ENCODE measurements around the gene NIPBL. TPM values are rescaled to one million over a fixed set of nuclear protein-coding genes. Genes with fewer than 3 reads are reported as not detected.

NIPBL gene
- total and polyA plus RNA-seq, 8 donors = 48.8 to 80.2 (median 67.6) TPM

DNA sequence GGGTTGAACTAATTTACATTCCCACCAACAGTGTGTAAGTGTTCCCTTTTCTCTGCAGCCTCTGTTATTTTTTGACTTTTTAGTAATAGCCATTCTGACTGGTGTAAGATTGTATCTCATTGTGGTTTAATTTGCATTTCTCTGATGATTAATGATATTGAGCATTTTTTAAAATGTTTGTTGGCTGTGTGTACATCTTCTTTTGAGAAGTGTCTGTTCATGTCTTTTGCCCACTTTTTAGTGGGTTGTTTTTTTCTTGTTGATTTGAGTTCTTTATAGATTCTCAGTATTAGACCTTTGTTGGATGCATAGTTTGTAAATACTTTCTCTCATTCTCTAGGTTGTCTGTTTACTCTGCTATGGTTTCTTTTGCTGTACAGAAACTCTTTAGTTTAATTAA, 101.6 kb downstream of the NIPBL start:
- Histone ChIP-seq H3K27ac (no peak overlapping the region), H3K4me3 (no peak overlapping the region), H3K4me1 (peaks cover 0 to 6% of the 10 kb centered on the region in 2 donors), H3K36me3 (peaks cover 0 to 34% of the 10 kb centered on the region in 2 donors), H3K9me3 (peaks cover 0 to 14% of the 10 kb centered on the region in 2 donors), H3K27me3 (no peaks in the 10 kb centered on the region)
- intact Hi-C loops (cut with DNase I) = no loop called here
- TF ChIP-seq, protein P1, sequence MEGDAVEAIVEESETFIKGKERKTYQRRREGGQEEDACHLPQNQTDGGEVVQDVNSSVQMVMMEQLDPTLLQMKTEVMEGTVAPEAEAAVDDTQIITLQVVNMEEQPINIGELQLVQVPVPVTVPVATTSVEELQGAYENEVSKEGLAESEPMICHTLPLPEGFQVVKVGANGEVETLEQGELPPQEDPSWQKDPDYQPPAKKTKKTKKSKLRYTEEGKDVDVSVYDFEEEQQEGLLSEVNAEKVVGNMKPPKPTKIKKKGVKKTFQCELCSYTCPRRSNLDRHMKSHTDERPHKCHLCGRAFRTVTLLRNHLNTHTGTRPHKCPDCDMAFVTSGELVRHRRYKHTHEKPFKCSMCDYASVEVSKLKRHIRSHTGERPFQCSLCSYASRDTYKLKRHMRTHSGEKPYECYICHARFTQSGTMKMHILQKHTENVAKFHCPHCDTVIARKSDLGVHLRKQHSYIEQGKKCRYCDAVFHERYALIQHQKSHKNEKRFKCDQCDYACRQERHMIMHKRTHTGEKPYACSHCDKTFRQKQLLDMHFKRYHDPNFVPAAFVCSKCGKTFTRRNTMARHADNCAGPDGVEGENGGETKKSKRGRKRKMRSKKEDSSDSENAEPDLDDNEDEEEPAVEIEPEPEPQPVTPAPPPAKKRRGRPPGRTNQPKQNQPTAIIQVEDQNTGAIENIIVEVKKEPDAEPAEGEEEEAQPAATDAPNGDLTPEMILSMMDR (IDR thresholded peaks at IDR 0.05) = no peak
- ATAC-seq (no peak), DNase-seq (no peak)

DNA sequence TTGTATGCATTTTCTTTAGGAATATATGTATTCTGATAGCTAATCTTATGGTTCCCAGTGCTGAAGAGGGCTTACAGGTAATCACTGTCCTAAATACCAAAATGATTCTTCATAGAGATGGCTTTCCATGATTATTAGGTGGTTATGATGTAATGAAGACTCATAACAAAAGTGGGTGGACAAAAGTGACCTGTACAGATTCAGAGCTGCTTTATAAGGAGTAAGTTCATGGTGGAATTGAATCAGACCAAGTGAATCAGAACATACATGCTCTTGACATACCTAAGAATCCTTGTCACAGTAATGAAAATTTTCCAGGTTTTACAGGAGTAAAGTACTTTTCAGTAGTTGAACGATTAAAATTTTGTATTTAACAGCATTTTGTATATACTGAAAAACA, 105.6 kb downstream of the NIPBL start:
- DNase-seq = no peak
- H3K4me3 ChIP-seq = no peak overlapping the region
- intact Hi-C loops (cut with DNase I) = no loop called here
- TF ChIP-seq, protein P1 (IDR thresholded peaks at IDR 0.05) = no peak
- H3K9me3 ChIP-seq = peaks cover 0 to 14% of the 10 kb centered on the region in 2 donors
- peaks cover 0 to 6% of the 10 kb centered on the region in 2 donors for H3K4me1 ChIP-seq
- peaks cover 0 to 21% of the 10 kb centered on the region in 2 donors for H3K36me3 ChIP-seq
- no peak overlapping the region for H3K27ac ChIP-seq
- no peak for ATAC-seq
- no peaks in the 10 kb centered on the region for H3K27me3 ChIP-seq

DNA sequence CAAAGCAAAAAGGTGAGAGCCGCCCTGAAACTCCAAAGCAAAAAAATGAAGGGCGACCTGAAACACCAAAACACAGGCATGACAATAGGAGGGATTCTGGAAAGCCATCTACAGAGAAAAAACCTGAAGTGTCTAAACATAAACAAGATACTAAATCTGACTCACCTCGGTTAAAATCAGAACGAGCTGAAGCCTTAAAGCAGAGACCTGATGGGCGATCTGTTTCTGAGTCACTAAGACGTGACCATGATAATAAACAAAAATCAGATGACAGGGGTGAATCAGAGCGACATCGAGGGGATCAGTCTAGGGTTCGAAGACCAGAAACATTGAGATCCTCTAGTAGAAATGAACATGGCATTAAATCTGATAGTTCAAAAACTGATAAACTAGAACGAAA, 108.8 kb downstream of the NIPBL start:
- H3K27ac ChIP-seq = no peak overlapping the region
- ATAC-seq = no peak
- DNase-seq = no peak
- H3K4me1 ChIP-seq = peaks cover 0 to 6% of the 10 kb centered on the region in 2 donors
- H3K4me3 ChIP-seq = no peak overlapping the region
- intact Hi-C loops (cut with DNase I) = no loop called here
- H3K36me3 ChIP-seq = peaks cover 0 to 16% of the 10 kb centered on the region in 2 donors
- no peaks in the 10 kb centered on the region for H3K27me3 ChIP-seq
- TF ChIP-seq, protein P1 (IDR thresholded peaks at IDR 0.05) = no peak
- H3K9me3 ChIP-seq = no peaks in the 10 kb centered on the region

DNA sequence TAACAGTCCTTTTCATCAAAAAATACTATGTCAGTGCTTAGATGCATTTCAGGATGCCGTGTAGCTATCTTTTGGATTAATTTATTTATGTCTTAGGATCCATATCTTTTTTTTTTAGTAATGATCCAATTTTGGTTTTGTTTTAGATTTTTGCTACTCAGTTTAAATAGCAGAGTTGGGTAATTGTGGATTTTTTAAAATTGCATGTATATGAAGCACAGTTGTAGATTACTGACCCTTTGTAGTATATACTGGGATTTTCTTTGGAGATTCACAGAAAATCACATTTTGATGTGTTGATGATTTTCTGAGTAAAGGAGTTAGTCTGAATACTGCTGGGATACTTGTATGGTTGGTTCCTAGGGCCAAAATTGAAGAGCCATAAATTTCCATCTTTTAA, 111.8 kb downstream of the NIPBL start:
- no peaks in the 10 kb centered on the region for H3K4me1 ChIP-seq
- H3K27ac ChIP-seq = no peak overlapping the region
- TF ChIP-seq, protein P1 (IDR thresholded peaks at IDR 0.05) = no peak
- DNase-seq (no peak), ATAC-seq (no peak)
- no peak overlapping the region for H3K4me3 ChIP-seq
- H3K36me3 ChIP-seq = peaks cover 0 to 16% of the 10 kb centered on the region in 2 donors
- H3K27me3 ChIP-seq = no peaks in the 10 kb centered on the region
- no peaks in the 10 kb centered on the region for H3K9me3 ChIP-seq
- intact Hi-C loops (cut with DNase I) = no loop called here

DNA sequence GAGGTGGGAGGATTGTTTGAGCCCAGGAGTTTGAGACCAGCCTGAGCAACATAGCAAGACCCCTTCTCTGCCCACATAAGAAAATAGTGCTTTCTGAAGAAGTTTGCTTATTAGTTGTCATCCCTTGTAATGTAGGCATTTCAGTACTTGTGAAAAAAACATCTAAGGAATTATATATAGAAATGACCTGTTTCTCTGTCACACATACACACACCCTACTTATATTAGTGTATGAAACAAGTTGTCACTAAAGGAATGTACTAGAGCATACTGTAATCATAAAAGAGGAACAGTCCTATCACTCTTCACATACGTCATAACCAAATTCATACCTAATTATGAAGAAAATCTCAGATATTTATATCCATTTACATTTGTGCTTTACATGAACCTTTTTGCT, 122.0 kb downstream of the NIPBL start:
- TF ChIP-seq, protein P1 (IDR thresholded peaks at IDR 0.05) = no peak
- no peak overlapping the region for H3K4me3 ChIP-seq
- H3K9me3 ChIP-seq = no peaks in the 10 kb centered on the region
- ATAC-seq = no peak
- H3K36me3 ChIP-seq = peaks cover 0 to 65% of the 10 kb centered on the region in 2 donors
- intact Hi-C loops (cut with DNase I) = no loop called here
- DNase-seq = no peak
- H3K4me1 ChIP-seq = no peaks in the 10 kb centered on the region
- no peak overlapping the region for H3K27ac ChIP-seq
- no peaks in the 10 kb centered on the region for H3K27me3 ChIP-seq

Measured in left lung (tissue), 10 donors.